ENCODE measurements around the gene GADD45B.
A peak's percentile ranks its signal among the peaks of the same experiment; 100 is the strongest.
"Not testable (repeated sequence)": the region's sequence is repeated elsewhere in the genome, so short reads cannot be mapped to it uniquely, and the experiment has no call there.

GADD45B gene

GRCh38 chr19:2454962-2455850 lies 20.7 kb upstream of the GADD45B start:
- Mint-ChIP-seq H3K4me3 (peak overlapping the region; percentile 83), H3K27ac (peak overlapping the region; percentile 73), H3K27me3 (no peaks in the 10 kb centered on the region), H3K9me3 (no peaks in the 10 kb centered on the region), H3K36me3 (ENCODE audit: low read depth) (peaks cover 6% of the 10 kb centered on the region), H3K4me1 (peaks cover 14% of the 10 kb centered on the region)
- DNase-seq: no peak
- ATAC-seq: no peak

GRCh38 chr19:2455851-2456570 lies 19.9 kb upstream of the GADD45B start:
- DNase-seq (peak; percentile 67), ATAC-seq (peak; percentile 20)
- peaks cover 14% of the 10 kb centered on the region for H3K4me1 Mint-ChIP-seq
- peaks cover 5% of the 10 kb centered on the region for H3K36me3 Mint-ChIP-seq (ENCODE audit: low read depth)
- H3K27ac Mint-ChIP-seq: peak overlapping the region; percentile 73
- H3K4me3 Mint-ChIP-seq: peak overlapping the region; percentile 83
- no peaks in the 10 kb centered on the region for H3K9me3 Mint-ChIP-seq
- H3K27me3 Mint-ChIP-seq: peaks cover 2% of the 10 kb centered on the region

GRCh38 chr19:2457394-2458037 lies 18.4 kb upstream of the GADD45B start:
- Mint-ChIP-seq H3K27ac (peak overlapping the region; percentile 92), H3K9me3 (no peaks in the 10 kb centered on the region), H3K4me3 (peak overlapping the region; percentile 85), H3K4me1 (peaks cover 24% of the 10 kb centered on the region), H3K36me3 (ENCODE audit: low read depth) (no peaks in the 10 kb centered on the region), H3K27me3 (peaks cover 4% of the 10 kb centered on the region)
- ATAC-seq (no peak), DNase-seq (no peak)

GRCh38 chr19:2458054-2458453 lies 17.9 kb upstream of the GADD45B start:
- Mint-ChIP-seq H3K4me1 (peaks cover 24% of the 10 kb centered on the region), H3K9me3 (no peaks in the 10 kb centered on the region), H3K27me3 (peaks cover 4% of the 10 kb centered on the region), H3K36me3 (ENCODE audit: low read depth) (no peaks in the 10 kb centered on the region), H3K4me3 (no peak overlapping the region), H3K27ac (no peak overlapping the region)
- DNase-seq (no peak), ATAC-seq (no peak)

GRCh38 chr19:2458776-2459175 lies 17.2 kb upstream of the GADD45B start:
- H3K27me3 Mint-ChIP-seq; H3K36me3 Mint-ChIP-seq (ENCODE audit: low read depth); ATAC-seq; H3K4me3 Mint-ChIP-seq; DNase-seq; H3K9me3 Mint-ChIP-seq; H3K27ac Mint-ChIP-seq: not testable (repeated sequence)
- peaks cover 27% of the 10 kb centered on the region for H3K4me1 Mint-ChIP-seq

GRCh38 chr19:2460245-2460644 lies 15.7 kb upstream of the GADD45B start:
- no peaks in the 10 kb centered on the region for H3K36me3 Mint-ChIP-seq (ENCODE audit: low read depth)
- ATAC-seq (no peak), DNase-seq (no peak)
- H3K4me3 Mint-ChIP-seq: no peak overlapping the region
- H3K9me3 Mint-ChIP-seq: no peaks in the 10 kb centered on the region
- no peak overlapping the region for H3K27ac Mint-ChIP-seq
- peaks cover 4% of the 10 kb centered on the region for H3K27me3 Mint-ChIP-seq
- H3K4me1 Mint-ChIP-seq: peaks cover 19% of the 10 kb centered on the region

- Mint-ChIP-seq H3K27me3 (peaks cover 4% of the 10 kb centered on the region), H3K36me3 (ENCODE audit: low read depth) (no peaks in the 10 kb centered on the region), H3K4me3 (peak overlapping the region; percentile 83), H3K27ac (peak overlapping the region; percentile 46), H3K9me3 (no peaks in the 10 kb centered on the region), H3K4me1 (peaks cover 17% of the 10 kb centered on the region)
- DNase-seq (peak; percentile 78), ATAC-seq (peak; percentile 70)
These were observed 13.9 kb upstream of the GADD45B start for GRCh38 chr19:2461751-2462634.

GRCh38 chr19:2462635-2463421 lies 13.1 kb upstream of the GADD45B start:
- peak overlapping the region; percentile 83 for H3K4me3 Mint-ChIP-seq
- H3K36me3 Mint-ChIP-seq (ENCODE audit: low read depth): no peaks in the 10 kb centered on the region
- no peak overlapping the region for H3K27ac Mint-ChIP-seq
- no peaks in the 10 kb centered on the region for H3K9me3 Mint-ChIP-seq
- ATAC-seq (no peak), DNase-seq (no peak)
- H3K4me1 Mint-ChIP-seq: peaks cover 13% of the 10 kb centered on the region
- H3K27me3 Mint-ChIP-seq: peaks cover 4% of the 10 kb centered on the region

GRCh38 chr19:2463694-2464093 lies 12.2 kb upstream of the GADD45B start:
- H3K27ac Mint-ChIP-seq; H3K36me3 Mint-ChIP-seq (ENCODE audit: low read depth); DNase-seq; H3K4me3 Mint-ChIP-seq; H3K27me3 Mint-ChIP-seq; ATAC-seq; H3K9me3 Mint-ChIP-seq: not testable (repeated sequence)
- peaks cover 15% of the 10 kb centered on the region for H3K4me1 Mint-ChIP-seq

GRCh38 chr19:2464389-2464788 lies 11.5 kb upstream of the GADD45B start:
- peaks cover 22% of the 10 kb centered on the region for H3K4me1 Mint-ChIP-seq
- no peaks in the 10 kb centered on the region for H3K36me3 Mint-ChIP-seq (ENCODE audit: low read depth)
- H3K9me3 Mint-ChIP-seq: no peaks in the 10 kb centered on the region
- peaks cover 5% of the 10 kb centered on the region for H3K27me3 Mint-ChIP-seq
- no peak overlapping the region for H3K4me3 Mint-ChIP-seq
- DNase-seq (no peak), ATAC-seq (no peak)
- no peak overlapping the region for H3K27ac Mint-ChIP-seq

GRCh38 chr19:2468596-2468995 lies 7.3 kb upstream of the GADD45B start:
- Mint-ChIP-seq H3K27ac (no peak overlapping the region), H3K4me1 (peaks cover 17% of the 10 kb centered on the region), H3K36me3 (ENCODE audit: low read depth) (no peaks in the 10 kb centered on the region), H3K27me3 (peaks cover 5% of the 10 kb centered on the region), H3K4me3 (no peak overlapping the region), H3K9me3 (no peaks in the 10 kb centered on the region)
- no peak for DNase-seq
- no peak for ATAC-seq

GRCh38 chr19:2469102-2469914 lies 6.6 kb upstream of the GADD45B start:
- peak; percentile 52 for DNase-seq
- Mint-ChIP-seq H3K9me3 (no peaks in the 10 kb centered on the region), H3K36me3 (ENCODE audit: low read depth) (no peaks in the 10 kb centered on the region), H3K27me3 (peaks cover 5% of the 10 kb centered on the region), H3K27ac (no peak overlapping the region), H3K4me1 (peaks cover 20% of the 10 kb centered on the region), H3K4me3 (no peak overlapping the region)
- peak; percentile 86 for ATAC-seq

- ATAC-seq; H3K4me3 Mint-ChIP-seq; H3K9me3 Mint-ChIP-seq; H3K27me3 Mint-ChIP-seq; H3K36me3 Mint-ChIP-seq (ENCODE audit: low read depth); H3K27ac Mint-ChIP-seq; DNase-seq: not testable (repeated sequence)
- H3K4me1 Mint-ChIP-seq: peaks cover 22% of the 10 kb centered on the region
These were observed 6.1 kb upstream of the GADD45B start for GRCh38 chr19:2469915-2470200.
